GM12801 (cell line): ENCODE data around the gene LMAN2L.

Experiments used
- CTCF ChIP-seq: IDR thresholded peaks from one replicate; pipeline ENCODE4 v1.5.1; 2011; ENCODE audit warnings: control low read depth; ENCODE audit not compliant: insufficient read length; ENCODE audit errors: extremely low read depth

Gene LMAN2L

DNA sequence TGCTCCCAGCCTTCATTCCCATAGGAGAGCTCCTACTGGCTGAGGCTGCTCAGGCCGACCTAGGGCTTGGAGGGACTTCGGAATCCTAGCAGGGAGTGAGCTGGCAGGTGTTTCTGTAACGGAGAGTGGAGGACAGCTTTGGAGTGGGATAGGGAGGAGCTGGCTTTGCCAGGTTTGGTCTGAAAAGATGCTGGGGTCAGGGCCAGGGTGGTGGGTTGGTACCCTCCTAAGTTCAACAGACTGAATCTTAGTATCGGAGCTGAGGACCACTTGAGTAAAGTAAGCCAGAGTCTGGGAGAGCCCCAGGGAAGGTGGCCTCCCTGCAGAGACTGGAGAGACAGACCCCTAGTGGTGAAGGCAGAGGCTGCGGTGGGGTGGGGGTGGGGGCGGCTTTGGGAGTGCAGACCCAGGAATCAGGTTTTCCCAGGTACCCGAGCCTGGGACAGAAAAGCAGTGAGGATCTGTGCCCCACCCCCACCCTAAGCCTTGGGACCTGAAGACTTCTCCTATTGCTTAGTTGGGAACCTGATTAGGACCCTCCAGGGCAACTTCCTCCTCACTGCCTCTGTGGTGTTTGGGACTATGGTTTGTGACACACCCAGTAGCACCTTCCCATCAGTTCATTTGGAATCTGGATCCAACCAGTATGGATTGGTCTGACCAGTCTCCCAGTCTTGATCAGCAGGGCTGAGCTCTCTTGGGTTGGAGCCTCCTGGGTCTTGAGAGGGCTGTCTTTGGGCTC is 23.8 kb upstream of the LMAN2L start:
- TF ChIP-seq CTCF = no peak

DNA sequence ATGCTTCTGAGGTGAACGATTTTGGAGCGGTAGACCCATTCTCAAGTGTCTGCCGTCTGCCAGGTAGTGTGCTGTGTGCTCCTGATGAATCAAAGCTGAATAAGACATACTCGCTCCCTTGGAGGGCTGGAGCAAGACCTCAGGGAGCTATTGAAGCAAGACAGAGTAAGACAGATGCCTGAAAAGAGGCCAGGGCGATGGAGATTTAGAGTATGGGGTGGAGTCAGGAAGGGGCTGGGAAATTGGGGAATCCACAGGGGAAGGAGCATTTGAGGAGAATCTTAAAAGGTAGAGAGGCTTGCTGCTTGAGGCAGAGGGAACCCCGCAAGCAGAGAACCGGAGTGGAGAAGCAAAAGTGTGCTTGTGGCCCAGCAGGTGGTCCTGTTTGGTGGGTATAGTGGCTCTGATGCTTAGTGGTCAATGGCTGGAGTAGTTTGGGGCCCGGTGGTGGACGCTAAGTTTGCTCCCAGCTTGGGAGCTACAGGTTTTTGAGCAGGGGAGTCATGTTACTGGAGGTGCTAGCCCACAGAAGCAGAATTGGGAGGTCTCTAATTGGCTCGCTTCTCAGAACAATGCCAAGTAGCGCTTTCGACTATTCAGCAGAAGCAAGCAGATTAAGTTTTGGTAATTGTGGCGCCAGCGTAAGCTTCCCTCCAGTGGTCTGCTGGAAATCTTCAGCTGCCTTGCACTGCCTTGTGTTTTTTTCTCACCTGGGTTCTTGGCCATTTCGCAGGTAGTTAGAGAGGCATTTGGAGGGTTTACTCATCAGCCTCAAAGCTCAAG is 22.9 kb upstream of the LMAN2L start:
- no peak for TF ChIP-seq CTCF

GRCh38 chr2:96760986-96761832 is 21.3 kb upstream of the LMAN2L start:
- no peak for TF ChIP-seq CTCF

DNA sequence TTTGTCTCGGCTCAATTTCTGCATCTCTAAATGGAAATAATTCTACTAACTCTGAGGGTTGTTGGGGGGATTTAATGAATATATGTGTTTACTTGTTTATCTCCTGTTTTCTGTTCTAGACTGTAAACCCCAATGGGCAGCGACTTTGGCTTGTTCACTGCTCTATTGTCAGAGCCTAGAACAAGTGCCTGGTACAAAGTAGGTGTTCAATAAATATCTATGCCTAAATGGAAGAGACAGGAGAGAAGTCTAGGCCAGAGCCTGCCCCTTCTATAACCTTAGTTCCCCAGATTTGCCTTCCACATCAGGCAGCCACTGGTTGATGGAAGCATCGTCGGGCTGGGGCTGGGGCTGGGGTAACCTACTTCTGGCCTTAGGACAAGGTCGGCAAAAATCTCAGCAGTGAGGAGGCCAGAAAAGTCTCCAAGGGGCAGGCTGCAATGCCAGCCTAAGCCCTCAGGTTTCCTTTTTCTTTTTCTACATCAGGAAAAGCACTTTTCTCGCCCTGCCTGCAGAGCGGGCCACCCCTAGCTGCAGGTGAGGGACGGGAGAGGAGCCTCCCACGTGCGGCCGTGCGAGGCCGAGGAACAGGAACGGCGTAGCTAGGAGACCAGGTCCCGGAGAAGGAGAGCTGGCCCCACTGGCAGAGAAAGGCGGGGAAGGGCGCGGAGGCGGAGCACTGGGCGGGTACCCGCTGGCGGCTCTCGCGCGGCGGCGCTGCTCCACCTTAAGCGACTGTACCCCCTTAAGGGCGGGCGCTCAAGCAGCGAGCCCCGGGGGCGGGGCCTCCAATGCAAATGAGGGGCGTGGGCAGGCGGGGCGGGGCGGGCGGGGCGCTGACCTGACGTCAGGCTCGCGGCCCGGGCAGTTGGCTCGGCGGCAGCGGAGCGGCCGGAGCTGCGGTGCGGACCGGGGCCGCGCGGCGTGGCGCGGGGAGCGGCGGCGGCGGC is 20.4 kb upstream of the LMAN2L start, which contains the start of gene CNNM4:
TSS of gene CNNM4 (plus strand) at position 867 of the 950 bp plus-strand sequence. CDS start 98 bp downstream, outside the sequence.
- no peak for TF ChIP-seq CTCF

- TF ChIP-seq CTCF = no peak
These were observed 19.7 kb upstream of the LMAN2L start for GRCh38 chr2:96759548-96759947.

- TF ChIP-seq CTCF = no peak
These were observed 19.1 kb upstream of the LMAN2L start for GRCh38 chr2:96758987-96759386.
